Colon (tissue), 2 donors: Measurements from ENCODE around the gene KCNQ2.

Experiments used
- FAIRE-seq: peaks from 2 replicates; lab custom pipeline; 2012; peaks lifted over from hg19 to GRCh38; lab: Jason Lieb, UNC
- donor health status: control.
- donor health status: control.

KCNQ2 gene

GRCh38 chr20:63417097-63417737 is 55.2 kb downstream of the KCNQ2 start:
- no peak for FAIRE-seq

DNA sequence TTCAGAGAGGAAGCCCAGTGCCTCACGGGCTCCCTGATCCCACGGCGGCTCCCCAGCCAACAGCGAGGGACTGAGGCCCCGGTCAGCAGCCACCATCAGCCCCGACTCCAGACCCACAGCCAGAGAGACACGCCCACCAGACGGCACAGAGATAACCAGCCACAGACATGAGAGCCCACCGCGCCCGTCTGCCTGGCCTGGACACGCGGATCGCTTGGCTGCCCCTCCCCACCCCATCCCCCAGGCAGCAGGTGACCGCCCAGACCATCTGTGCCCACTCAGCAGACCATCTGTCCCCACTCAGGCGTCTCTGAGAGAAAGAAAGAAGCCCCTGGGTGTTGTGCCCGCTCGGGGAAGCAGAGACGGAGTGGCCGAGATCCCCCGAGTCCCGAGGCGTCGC is 55.8 kb downstream of the KCNQ2 start:
- no peak for FAIRE-seq

GRCh38 chr20:63415647-63416391 is 56.6 kb downstream of the KCNQ2 start:
- FAIRE-seq, result no peak

DNA sequence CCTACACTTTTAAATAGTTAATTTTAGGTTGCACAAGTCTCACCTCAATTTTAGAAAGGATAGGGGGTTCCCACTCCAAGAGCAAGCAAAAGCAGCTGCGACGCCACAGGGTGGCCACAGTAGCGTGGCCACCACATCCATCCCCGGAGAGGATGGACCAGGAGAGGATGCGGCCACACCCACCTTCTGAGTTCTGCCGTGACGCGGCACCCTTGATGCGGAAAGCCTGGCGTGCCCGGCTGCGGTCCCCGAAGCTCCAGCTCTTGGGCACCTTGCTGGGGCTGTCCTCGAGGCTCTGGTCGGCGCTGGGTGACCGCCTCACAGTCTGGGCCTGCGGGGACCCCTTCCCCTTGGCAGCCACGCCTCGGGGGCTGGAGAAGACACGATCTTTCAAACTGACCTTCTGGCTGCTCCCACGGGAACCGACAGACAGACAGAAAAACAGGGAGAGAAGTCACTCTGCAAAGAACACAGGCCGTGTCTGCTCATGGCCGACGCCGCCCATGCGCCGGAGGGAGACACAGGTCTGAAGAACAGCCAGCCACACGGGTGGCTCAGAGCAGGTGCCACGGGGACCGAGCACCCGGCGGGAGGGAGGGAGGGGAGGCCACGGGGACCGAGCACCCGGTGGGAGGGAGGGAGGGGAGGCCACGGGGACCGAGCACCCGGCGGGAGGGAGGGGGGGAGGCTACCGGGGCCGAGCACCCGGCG is 57.6 kb downstream of the KCNQ2 start:
- no peak for FAIRE-seq

GRCh38 chr20:63413963-63414684 is 58.3 kb downstream of the KCNQ2 start:
- no peak for FAIRE-seq

- FAIRE-seq, result no peak
Measured at GRCh38 chr20:63413323-63413722, 59.1 kb downstream of the KCNQ2 start.

GRCh38 chr20:63412889-63413288 is 59.6 kb downstream of the KCNQ2 start:
- no peak for FAIRE-seq

- no peak for FAIRE-seq
Measured at GRCh38 chr20:63411898-63412631, 60.4 kb downstream of the KCNQ2 start.

DNA sequence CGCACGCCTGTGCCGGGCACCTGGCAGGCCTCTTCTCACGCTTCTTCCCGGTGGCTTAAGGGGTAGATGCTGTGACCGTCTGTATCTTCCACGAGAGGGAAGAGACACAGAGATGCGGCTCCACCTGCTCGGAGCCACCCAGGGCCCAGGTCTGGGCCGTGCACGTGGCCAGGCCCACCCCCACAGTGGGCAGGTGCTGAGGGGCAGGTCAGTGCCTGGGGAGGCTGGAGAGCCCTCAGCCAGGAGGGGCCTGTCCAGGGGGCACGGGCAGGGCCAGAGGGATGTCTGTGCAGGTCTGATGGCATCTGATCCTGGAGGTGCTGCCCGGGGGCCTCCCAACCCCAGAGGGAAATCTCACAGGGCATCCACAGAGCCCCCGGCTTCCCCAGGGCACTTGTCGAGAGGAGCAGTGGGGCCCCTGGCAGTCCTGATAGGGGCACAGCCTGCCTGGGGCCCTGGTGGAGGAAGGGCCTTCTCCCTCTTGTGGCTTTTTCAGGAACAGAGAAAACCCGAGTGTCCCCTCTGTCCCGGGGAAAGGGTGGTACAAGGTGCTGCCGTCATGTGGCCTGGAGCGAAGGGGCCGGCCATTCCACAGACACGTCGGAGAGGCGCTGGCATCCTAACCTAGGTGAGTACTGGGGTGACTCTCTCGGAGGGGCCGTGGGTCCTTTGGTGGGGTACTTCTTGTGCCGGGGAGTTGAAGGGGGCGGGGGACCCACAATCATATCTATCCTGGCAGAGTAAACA is 61.1 kb downstream of the KCNQ2 start:
- no peak for FAIRE-seq

- FAIRE-seq, result no peak
Measured at GRCh38 chr20:63409834-63410435, 62.5 kb downstream of the KCNQ2 start.

- no peak for FAIRE-seq
Measured at GRCh38 chr20:63409066-63409833, 63.2 kb downstream of the KCNQ2 start.

GRCh38 chr20:63408684-63409046 is 63.8 kb downstream of the KCNQ2 start:
- FAIRE-seq, result no peak

GRCh38 chr20:63407928-63408683 is 64.3 kb downstream of the KCNQ2 start:
- no peak for FAIRE-seq

GRCh38 chr20:63406617-63407245 is 65.7 kb downstream of the KCNQ2 start:
- FAIRE-seq, result no peak

GRCh38 chr20:63406011-63406410 is 66.4 kb downstream of the KCNQ2 start:
- FAIRE-seq, result no peak

GRCh38 chr20:63405102-63405730 is 67.2 kb downstream of the KCNQ2 start:
- FAIRE-seq, result no peak

DNA sequence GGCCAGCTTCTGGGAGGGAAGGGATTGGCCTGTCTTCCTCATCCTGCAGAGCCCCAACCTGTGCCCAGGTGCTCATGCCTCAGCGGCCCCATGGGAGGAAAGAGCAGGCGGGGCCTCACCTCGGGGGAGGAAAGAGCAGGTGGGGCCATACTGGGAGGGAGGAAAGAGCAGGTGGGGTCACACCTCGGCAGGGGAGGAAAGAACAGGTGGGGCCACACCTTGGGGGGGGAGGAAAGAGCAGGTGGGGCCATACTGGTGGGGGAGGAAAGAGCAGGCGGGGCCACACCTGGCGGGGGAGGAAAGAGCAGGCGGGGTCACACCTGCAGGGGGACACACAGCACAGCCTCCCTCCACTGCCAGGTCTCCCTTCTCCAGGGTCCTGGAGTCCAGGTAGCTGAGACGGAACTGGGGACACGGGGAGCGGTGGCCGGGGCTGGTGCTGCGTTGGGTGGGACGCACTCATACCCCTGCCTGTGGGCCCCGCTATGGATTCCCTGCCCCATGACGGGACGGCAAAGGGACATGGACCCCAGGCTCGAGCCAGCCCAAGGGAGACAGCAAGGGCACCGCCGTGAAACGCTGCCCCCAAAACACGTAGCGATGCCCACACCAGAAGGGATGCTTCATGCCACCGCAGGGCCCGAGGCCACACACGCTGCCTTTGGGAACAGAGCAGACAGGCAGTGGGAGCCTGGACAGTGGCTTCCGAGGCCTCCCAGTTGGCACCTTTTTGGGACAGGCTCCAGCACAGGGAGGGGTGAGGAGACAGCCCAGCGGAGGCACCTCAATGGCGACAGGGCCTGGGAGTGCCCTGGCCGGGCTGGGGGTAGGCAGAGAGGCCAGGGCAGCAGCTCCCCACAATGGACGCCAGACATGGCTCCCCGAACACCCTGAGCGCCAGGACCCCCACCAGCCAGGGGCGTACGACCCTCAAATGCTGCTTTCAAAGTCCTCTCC is 68.0 kb downstream of the KCNQ2 start:
- FAIRE-seq, result no peak
